HepG2 (cell line): ENCODE results near the gene RIN3.

ENCODE experiments used
- ARNTL ChIP-seq: sonication (generic); formaldehyde crosslinking; IDR thresholded peaks from 2 replicates; pipeline ENCODE4 v1.4.0; 2020; ENCODE audit warnings: mild to moderate bottlenecking, missing genetic modification reagents
- FOSL2 ChIP-seq: sonication (generic); formaldehyde crosslinking; IDR thresholded peaks from 2 replicates; pipeline ENCODE4 v1.4.0; 2020; ENCODE audit warnings: missing genetic modification reagents
- MTF2 ChIP-seq: sonication (generic); formaldehyde crosslinking; IDR thresholded peaks from 2 replicates; pipeline ENCODE4 v1.5.0; 2020; ENCODE audit warnings: missing genetic modification reagents, borderline replicate concordance
- POLR2A ChIP-seq, 2 experiments: IDR thresholded peaks; 2 replicates each; pipeline ENCODE4 v1.6.1; 2011; ENCODE audit warnings: low read depth in 2 of 2, low read length in 2 of 2, mild to moderate bottlenecking in 1 of 2, moderate library complexity in 1 of 2; ENCODE audit not compliant: insufficient read depth in 1 of 2
- ZNF788 ChIP-seq: sonication (generic); formaldehyde crosslinking; IDR thresholded peaks from 2 replicates; pipeline ENCODE4 v1.5.0; 2020; ENCODE audit warnings: mild to moderate bottlenecking, missing genetic modification reagents, borderline replicate concordance
- TF ChIP-seq, protein P1 (sequence below): IDR thresholded peaks from 2 replicates; pipeline ENCODE4 v1.6.1; 2016; ENCODE audit warnings: mild to moderate bottlenecking, missing biosample characterization, missing genetic modification reagents

DNA sequence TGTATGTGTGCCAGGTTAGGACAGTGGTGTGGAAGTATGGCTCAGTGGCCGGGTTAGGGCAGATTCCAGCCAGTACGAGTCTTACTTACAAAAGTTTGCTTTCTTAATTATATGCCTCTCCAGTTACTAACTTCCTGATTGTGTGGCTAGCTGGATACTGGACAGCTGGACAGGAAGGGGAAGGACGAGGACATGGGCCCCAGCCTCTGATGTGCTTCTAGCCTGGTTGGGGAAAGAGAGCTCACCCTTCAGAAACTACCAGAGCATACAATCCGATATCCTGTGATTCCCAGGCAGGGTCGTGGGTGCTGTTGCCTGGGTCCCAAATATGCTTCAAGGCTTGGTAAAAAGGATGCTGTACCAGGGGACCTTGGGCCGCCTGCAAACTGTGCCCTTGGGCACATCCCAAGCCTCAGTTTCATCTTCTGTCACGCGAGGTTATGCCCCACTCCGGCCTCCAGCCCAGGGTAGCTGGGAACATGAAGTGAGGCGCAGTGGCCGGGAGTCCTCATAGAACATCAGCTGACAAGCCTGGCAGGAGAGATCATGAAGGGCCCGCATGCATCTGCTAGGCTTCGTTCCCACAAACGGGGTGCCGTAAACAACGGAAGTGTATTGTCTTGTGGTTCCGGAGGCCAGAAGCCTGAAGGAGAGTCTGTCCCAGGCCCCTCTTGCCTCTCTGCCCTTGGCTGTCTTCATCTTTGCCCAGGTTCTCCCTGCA is 23.2 kb upstream of the RIN3 start:
- TF ChIP-seq ZNF788 (CRISPR knock-in tag) (no peak), POLR2A (IDR thresholded peaks at IDR 0.05; ENCODE audit: insufficient read depth in 1 of 2, low read depth in 2 of 2, low read length in 2 of 2) (no peak), MTF2 (CRISPR knock-in tag) (no peak), ARNTL (CRISPR knock-in tag) (no peak), FOSL2 (CRISPR knock-in tag) (no peak)
- TF ChIP-seq, protein P1, sequence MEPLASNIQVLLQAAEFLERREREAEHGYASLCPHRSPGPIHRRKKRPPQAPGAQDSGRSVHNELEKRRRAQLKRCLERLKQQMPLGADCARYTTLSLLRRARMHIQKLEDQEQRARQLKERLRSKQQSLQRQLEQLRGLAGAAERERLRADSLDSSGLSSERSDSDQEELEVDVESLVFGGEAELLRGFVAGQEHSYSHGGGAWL (CRISPR knock-in tag), result no peak
